Heart left ventricle (tissue), 16 donors: ENCODE measurements around the gene SNX17. TPM values are rescaled to one million over a fixed set of nuclear protein-coding genes. Genes with fewer than 3 reads are reported as not detected.

Source experiments
- ATAC-seq, 4 donors: fragments of 200-7000 bp; cut with Tn5 transposase; one replicate each; pipeline ENCODE4 v1.9.1; 2020 to 2022; ENCODE audit warnings: moderate library complexity in 4 of 4, mild to moderate bottlenecking in 3 of 4, moderate number of reproducible peaks in 1 of 4
- DNase-seq, 5 donors: peaks; one replicate each; pipeline ENCODE4 v3.0.0-alpha.2; 2020
- H3K27ac ChIP-seq, 12 donors: fragments of 200-600 bp; sonication (generic) in 4 of 12; one replicate each; pipeline versions ENCODE4 v1.5.0 to v1.8.0; 2016 to 2022; ENCODE audit warnings: mild to moderate bottlenecking in 2 of 12
- H3K27me3 ChIP-seq, 9 donors: fragments of 200-600 bp; sonication (generic) in 2 of 9; one replicate each; pipeline versions ENCODE4 v1.5.1 to v1.8.0; 2016 to 2022; ENCODE audit warnings: mild to moderate bottlenecking in 3 of 9
- H3K36me3 ChIP-seq, 9 donors: fragments of 200-600 bp; sonication (generic) in 2 of 9; one replicate each; pipeline versions ENCODE4 v1.5.0 to v1.8.0; 2018 to 2022; ENCODE audit warnings: mild to moderate bottlenecking in 2 of 9
- H3K4me1 ChIP-seq, 12 donors: fragments of 200-600 bp; sonication (generic) in 4 of 12; one replicate each; pipeline versions ENCODE4 v1.5.0 to v1.8.0; 2016 to 2022; ENCODE audit warnings: mild to moderate bottlenecking in 3 of 12
- H3K4me3 ChIP-seq, 12 donors: fragments of 200-600 bp; sonication (generic) in 4 of 12; one replicate each; pipeline versions ENCODE4 v1.5.0 to v1.8.0; 2017 to 2022; ENCODE audit warnings: mild to moderate bottlenecking in 9 of 12, moderate library complexity in 4 of 12
- H3K9me3 ChIP-seq, 12 donors: fragments of 200-600 bp; sonication (generic) in 4 of 12; one replicate each; pipeline versions ENCODE4 v1.5.0 to v1.8.0; 2016 to 2022; ENCODE audit warnings: mild to moderate bottlenecking in 1 of 12
- POLR2A ChIP-seq, 2 donors: fragments of 450-650 bp; IDR thresholded peaks; one replicate each; pipeline ENCODE4 v1.6.1; 2017; ENCODE audit warnings: antibody characterized with exemption in 2 of 2, mild to moderate bottlenecking in 2 of 2, moderate library complexity in 2 of 2
- WGBS, 4 donors: extraction: QIAGEN DNeasy Blood & Tissue Kit in 2 of 4; methylation state at CpG; one replicate each; pipeline versions ENCODE4 v1.1.5 to v1.1.7; 2013 to 2018; 5-methylcytosine and 5-hydroxymethylcytosine counted together
- intact Hi-C, 10 donors: fragments of 100-400 bp; cut with DNase I; formaldehyde crosslinking; loops; one replicate each; pipeline versions ENCODE4 v1.11.1 to v1.14.2; 2022
- polyA plus RNA-seq, 2 donors: library from polyadenylated mRNA; stranded (reverse); fragments of 200-250 nt; gene quantifications; one replicate each; pipeline ENCODE4 v1.2.3, GENCODE V29; 2013
- total RNA-seq, 9 donors: library from RNA; depleted of rRNA in 2 of 9; stranded (reverse); fragments of >200 nt in 2 of 9; fragmentation: NEBNext Ultra II Directional in 3 of 9; extraction: Animal tissue kit (Norgen Biotek cat#: 25700) in 3 of 9; gene quantifications; one replicate each; pipeline versions ENCODE4 v1.1.0 to v1.2.4, GENCODE V29; 2016 to 2023
- TF ChIP-seq, protein P1 (sequence below), 12 donors: fragments of 200-600 bp; sonication (generic) in 4 of 12; IDR thresholded peaks; one replicate each; pipeline versions ENCODE4 v1.5.0 to v1.8.0; 2018 to 2022; ENCODE audit warnings: antibody characterized with exemption in 12 of 12, mild to moderate bottlenecking in 5 of 12
- donor health status: ischemic (EF 13 %, LVEDD 7.1; RV severe dilation, severe dysfunction).
- donor health status: healthy with polysubstance abuse.
- donor health status: DM: no; HTN: yes; CAD: no.
- donor health status: DM: no; HTN: no; CAD: no.
- donor health status: ischemic (EF 25% LVEDD 6.9; RV normal size, moderate dysfunction).
- donor health status: ischemic (EF 25% LVEDD 5.7; RV mildly dilated, moderate dysfunction).
- donor health status: healthy.
- donor health status: DM: yes; HTN: yes; CAD: no.
- donor health status: ischemic (EF 35%, LVEDD 5.7; RV mildly dilated, moderate dysfunction).
- donor health status: nonischemic (EF 11% LVEDD 7.7; RV severe dilation, severe dysfunction).
- donor health status: DM: yes; HTN: yes; CAD: no.
- donor health status: PGD.
- donor health status: ischemic (EF 29% LVEDD 5.4; RV normal size, mild dysfunction).
- donor health status: nonischemic (EF 23%, LVEDD 6.1; RV moderate dilation, normal function).

Gene SNX17
- total and polyA plus RNA-seq, 11 donors: 39.2 to 106 (median 77.2) TPM

DNA sequence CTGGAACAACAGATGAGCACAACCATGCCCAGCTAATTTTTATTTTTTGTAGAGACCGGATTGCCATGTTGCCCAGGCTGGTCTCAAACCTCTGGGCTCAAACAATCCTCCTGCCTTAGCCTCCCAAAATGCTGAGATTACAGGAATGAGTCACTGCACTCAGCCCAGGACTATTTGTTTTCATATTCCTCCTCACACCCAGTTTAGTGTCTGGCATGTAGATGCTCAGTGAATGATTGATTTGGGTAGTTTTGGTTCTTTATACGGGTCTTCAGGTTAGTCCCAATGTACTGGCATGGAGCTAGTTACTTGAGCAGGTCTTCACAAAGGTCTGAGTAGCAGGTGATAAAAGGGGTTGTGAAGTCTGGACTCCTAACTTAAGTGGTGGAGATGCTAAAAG lies 6.5 kb upstream of the SNX17 start:
- no peak for TF ChIP-seq POLR2A (IDR thresholded peaks at IDR 0.05)
- TF ChIP-seq, protein P1, sequence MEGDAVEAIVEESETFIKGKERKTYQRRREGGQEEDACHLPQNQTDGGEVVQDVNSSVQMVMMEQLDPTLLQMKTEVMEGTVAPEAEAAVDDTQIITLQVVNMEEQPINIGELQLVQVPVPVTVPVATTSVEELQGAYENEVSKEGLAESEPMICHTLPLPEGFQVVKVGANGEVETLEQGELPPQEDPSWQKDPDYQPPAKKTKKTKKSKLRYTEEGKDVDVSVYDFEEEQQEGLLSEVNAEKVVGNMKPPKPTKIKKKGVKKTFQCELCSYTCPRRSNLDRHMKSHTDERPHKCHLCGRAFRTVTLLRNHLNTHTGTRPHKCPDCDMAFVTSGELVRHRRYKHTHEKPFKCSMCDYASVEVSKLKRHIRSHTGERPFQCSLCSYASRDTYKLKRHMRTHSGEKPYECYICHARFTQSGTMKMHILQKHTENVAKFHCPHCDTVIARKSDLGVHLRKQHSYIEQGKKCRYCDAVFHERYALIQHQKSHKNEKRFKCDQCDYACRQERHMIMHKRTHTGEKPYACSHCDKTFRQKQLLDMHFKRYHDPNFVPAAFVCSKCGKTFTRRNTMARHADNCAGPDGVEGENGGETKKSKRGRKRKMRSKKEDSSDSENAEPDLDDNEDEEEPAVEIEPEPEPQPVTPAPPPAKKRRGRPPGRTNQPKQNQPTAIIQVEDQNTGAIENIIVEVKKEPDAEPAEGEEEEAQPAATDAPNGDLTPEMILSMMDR (IDR thresholded peaks at IDR 0.05): no peak
- H3K9me3 ChIP-seq: no peaks in the 10 kb centered on the region
- peaks cover 2 to 8% (median 5%) of the 10 kb centered on the region in 12 donors for H3K4me1 ChIP-seq
- ATAC-seq: no peak
- 86 to 92% (median 90%) methylated on average over 2 of the region's 2 CpGs for whole genome bisulfite sequencing, 4 donors
- no peaks in the 10 kb centered on the region for H3K27me3 ChIP-seq
- no peak overlapping the region for H3K4me3 ChIP-seq
- H3K36me3 ChIP-seq: peaks cover 4 to 60% (median 57%) of the 10 kb centered on the region in 9 donors
- DNase-seq: no peak
- H3K27ac ChIP-seq: no peak overlapping the region
- intact Hi-C loops: no loop called here

- DNase-seq: peak in 4 of 5 donors; percentile 55 to 79 (median 68)
- intact Hi-C loops: loop anchor here in 3 of 10 donors (1.0 to 5.0 kb wide), 6 partner anchors 11 to 59 kb away; partner anchors contain the start of genes GTF3C2 (in 3 of the 3), NRBP1 (in 2 of the 3), MPV17 (in 1 of the 3) and ZNF513 (in 1 of the 3)
- TF ChIP-seq, protein P1 (IDR thresholded peaks at IDR 0.05): no peak
- no peak for TF ChIP-seq POLR2A (IDR thresholded peaks at IDR 0.05)
- peaks cover 5 to 36% (median 30%) of the 10 kb centered on the region in 12 donors for H3K4me1 ChIP-seq
- peaks cover 4 to 71% (median 62%) of the 10 kb centered on the region in 9 donors for H3K36me3 ChIP-seq
- peak overlapping the region; percentile 58 to 100 (median 88) for H3K4me3 ChIP-seq
- H3K27ac ChIP-seq: peak overlapping the region; percentile 73 to 96 (median 92)
- peak in 3 of 4 donors; percentile 27 to 59 (median 53) for ATAC-seq
- H3K9me3 ChIP-seq: no peaks in the 10 kb centered on the region
- no peaks in the 10 kb centered on the region for H3K27me3 ChIP-seq
- 1 to 2% (median 2%) methylated on average over 16 to 18 of the region's 18 CpGs for WGBS, 4 donors
Measured at GRCh38 chr2:27369471-27370025, 868 bp upstream of the SNX17 start.

DNA sequence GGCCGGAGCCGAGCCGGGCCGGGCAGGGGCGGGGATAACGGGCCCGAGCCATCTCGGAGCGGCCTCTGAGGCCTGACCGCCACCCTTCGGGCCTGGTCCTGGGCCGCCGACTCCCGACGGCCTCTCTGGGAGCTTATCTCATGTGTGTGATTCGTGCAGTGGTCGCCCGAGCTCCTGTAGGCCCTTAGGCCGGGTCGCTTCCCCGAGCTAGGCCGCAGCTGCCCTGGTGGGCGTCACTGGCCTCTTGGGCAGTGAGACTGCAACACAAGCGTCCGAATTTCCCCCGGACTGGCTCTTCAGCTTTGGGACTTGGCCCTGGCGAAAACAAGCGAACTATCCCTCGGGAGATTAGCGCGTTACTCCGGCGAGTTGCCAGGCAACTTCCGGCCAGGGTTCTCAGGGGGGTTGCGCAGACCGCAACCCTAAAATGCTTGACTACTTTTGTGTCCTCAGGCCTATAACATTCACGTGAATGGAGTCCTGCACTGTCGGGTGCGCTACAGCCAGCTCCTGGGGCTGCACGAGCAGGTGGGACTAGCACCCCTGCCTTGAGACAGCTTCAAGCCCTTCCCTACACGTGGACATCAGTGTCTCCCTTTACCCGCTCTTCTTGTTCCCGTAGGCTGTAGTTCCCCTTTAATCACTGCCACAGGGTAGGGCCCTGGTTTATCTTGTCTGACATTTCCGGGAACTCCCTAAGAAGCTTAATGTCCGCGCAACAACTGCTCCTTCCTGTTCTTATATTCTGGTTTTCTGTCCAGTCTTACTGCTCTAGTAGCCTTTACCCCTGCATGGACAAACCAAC lies 602 bp downstream of the SNX17 start:
- intact Hi-C loops: loop anchor here in 3 of 10 donors (1.0 to 5.0 kb wide), 6 partner anchors 9 to 58 kb away; partner anchors contain the start of genes GTF3C2 (in 3 of the 3), NRBP1 (in 2 of the 3), MPV17 (in 1 of the 3) and ZNF513 (in 1 of the 3)
- no peaks in the 10 kb centered on the region for H3K9me3 ChIP-seq
- H3K4me1 ChIP-seq: peaks cover 5 to 36% (median 30%) of the 10 kb centered on the region in 12 donors
- DNase-seq: peak in 3 of 5 donors; percentile 35 to 61 (median 46)
- peaks cover 0 to 72% (median 62%) of the 10 kb centered on the region in 9 donors for H3K36me3 ChIP-seq
- no peaks in the 10 kb centered on the region for H3K27me3 ChIP-seq
- no peak for TF ChIP-seq POLR2A (IDR thresholded peaks at IDR 0.05)
- TF ChIP-seq, protein P1 (IDR thresholded peaks at IDR 0.05): no peak
- peak; percentile 15 to 53 (median 37) for ATAC-seq
- H3K4me3 ChIP-seq: peak overlapping the region; percentile 84 to 100 (median 88)
- WGBS, 4 donors: 0 to 3% (median 1%) methylated on average over 24 to 46 of the region's 46 CpGs
- peak overlapping the region; percentile 69 to 96 (median 92) for H3K27ac ChIP-seq

DNA sequence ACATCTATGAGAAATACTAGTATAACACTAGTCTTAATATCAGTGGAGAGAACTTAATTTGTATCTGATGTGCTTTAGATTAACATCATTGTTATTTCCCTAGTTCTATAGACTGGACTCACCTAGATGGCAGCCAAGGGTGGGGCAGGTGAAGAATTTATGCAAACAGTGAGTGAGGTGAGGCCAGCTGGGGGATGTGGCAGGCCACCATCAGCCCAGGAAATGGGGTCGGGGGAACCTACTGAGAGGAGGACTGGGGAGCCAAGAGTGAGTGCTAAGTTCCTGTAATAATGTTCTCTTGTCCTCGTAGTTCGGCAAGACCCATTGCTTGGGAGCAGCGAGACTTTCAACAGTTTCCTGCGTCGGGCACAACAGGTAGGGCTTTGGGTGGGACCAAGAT lies 2.5 kb downstream of the SNX17 start:
- Histone ChIP-seq H3K27ac (no peak overlapping the region), H3K4me3 (no peak overlapping the region), H3K36me3 (peaks cover 3 to 73% (median 62%) of the 10 kb centered on the region in 9 donors), H3K9me3 (no peaks in the 10 kb centered on the region), H3K4me1 (peaks cover 5 to 43% (median 30%) of the 10 kb centered on the region in 12 donors), H3K27me3 (no peaks in the 10 kb centered on the region)
- intact Hi-C loops: loop anchor here in 2 of 10 donors (5.0 kb wide), 2 partner anchors 51 to 54 kb away; partner anchors contain the start of genes MPV17 (in 1 of the 2) and NRBP1 (in 1 of the 2)
- no peak for ATAC-seq
- no peak for DNase-seq
- TF ChIP-seq POLR2A (IDR thresholded peaks at IDR 0.05): no peak
- TF ChIP-seq, protein P1 (IDR thresholded peaks at IDR 0.05): no peak
- WGBS, 4 donors: 89 to 94% (median 93%) methylated on average over 6 of the region's 6 CpGs
